Activated CD4-positive, alpha-beta T cell treated with anti-CD3 and anti-CD28 coated beads, Interleukin-2, amount 50 U/mL, for 24 hours (primary cell): ENCODE results near the gene OR8B4.
"Not testable (repeated sequence)": the region's sequence is repeated elsewhere in the genome, so short reads cannot be mapped to it uniquely, and the experiment has no call there.

Source experiments
- DNase-seq, 2 donors: peaks; one replicate each; pipeline ENCODE4 v3.0.0-alpha.2; 2020; ENCODE audit warnings: low read depth in 1 of 2, low spot score in 1 of 2

The OR8B4 gene

GRCh38 chr11:124409906-124410305, 14.8 kb downstream of the OR8B4 start:
- DNase-seq = no peak

GRCh38 chr11:124405581-124405980, 19.1 kb downstream of the OR8B4 start:
- DNase-seq = no peak

- DNase-seq = not testable (repeated sequence)
Observed at GRCh38 chr11:124403186-124403585, 21.5 kb downstream of the OR8B4 start.

- DNase-seq = peak in 1 of 2 donors; percentile 27
Observed at GRCh38 chr11:124402326-124402922, 22.2 kb downstream of the OR8B4 start.

GRCh38 chr11:124398924-124399323, 25.7 kb downstream of the OR8B4 start, which contains the start of gene OR8B3:
Gene OR8B3 (minus strand): TSS chr11:124399024. CDS start chr11:124397351, 1,673 bp downstream.
- DNase-seq = no peak

- DNase-seq = not testable (repeated sequence)
Observed at GRCh38 chr11:124396847-124397246, 27.8 kb downstream of the OR8B4 start.

- no peak for DNase-seq
Observed at GRCh38 chr11:124394408-124394807, 30.3 kb downstream of the OR8B4 start.

GRCh38 chr11:124384399-124384798, 40.3 kb downstream of the OR8B4 start, which contains the start of gene OR8B2:
Gene OR8B2 (minus strand): TSS chr11:124384499. CDS start chr11:124383343, 1,156 bp downstream.
- DNase-seq = no peak

DNA sequence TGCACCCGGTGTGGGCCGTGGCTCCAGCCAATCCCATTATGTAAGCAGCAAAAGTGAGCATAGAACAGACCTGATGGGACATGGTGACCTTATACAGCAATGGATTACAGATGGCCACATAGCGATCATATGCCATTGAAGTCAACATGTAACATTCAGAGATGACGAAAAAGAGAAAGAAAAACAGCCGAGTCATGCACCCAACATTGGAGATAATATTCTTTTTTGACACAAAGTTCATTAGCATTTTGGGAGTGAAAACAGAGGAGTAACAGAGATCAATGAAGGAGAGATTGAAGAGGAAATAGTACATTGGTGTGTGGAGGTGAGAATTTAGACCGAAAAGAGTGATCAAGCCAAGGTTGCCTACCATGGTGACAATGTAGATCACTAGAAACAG, 41.8 kb downstream of the OR8B4 start:
- DNase-seq = not testable (repeated sequence)

DNA sequence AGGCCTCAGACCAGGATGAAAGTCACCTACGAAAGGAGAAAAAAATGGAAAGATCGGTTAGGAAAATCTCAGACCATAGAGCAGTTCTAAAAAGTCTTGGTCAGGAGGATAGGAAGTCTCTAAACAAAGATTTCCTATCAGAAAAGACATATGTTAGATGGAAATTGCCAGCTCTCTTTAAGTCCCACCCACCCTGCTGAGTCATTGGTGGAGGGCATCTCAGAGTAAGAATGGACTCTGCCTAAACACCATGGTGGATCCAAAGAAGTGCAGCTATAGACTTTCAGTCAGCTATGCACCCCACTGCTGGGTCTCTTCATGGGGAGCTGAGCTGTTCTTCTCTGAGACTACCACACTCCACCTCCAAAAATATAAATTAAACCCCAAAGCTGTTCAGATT, 44.1 kb downstream of the OR8B4 start:
- DNase-seq = no peak

- DNase-seq = no peak
Observed at GRCh38 chr11:124376280-124376679, 48.4 kb downstream of the OR8B4 start.
